ENCODE data around the gene MPZL2.

Gene MPZL2

DNA sequence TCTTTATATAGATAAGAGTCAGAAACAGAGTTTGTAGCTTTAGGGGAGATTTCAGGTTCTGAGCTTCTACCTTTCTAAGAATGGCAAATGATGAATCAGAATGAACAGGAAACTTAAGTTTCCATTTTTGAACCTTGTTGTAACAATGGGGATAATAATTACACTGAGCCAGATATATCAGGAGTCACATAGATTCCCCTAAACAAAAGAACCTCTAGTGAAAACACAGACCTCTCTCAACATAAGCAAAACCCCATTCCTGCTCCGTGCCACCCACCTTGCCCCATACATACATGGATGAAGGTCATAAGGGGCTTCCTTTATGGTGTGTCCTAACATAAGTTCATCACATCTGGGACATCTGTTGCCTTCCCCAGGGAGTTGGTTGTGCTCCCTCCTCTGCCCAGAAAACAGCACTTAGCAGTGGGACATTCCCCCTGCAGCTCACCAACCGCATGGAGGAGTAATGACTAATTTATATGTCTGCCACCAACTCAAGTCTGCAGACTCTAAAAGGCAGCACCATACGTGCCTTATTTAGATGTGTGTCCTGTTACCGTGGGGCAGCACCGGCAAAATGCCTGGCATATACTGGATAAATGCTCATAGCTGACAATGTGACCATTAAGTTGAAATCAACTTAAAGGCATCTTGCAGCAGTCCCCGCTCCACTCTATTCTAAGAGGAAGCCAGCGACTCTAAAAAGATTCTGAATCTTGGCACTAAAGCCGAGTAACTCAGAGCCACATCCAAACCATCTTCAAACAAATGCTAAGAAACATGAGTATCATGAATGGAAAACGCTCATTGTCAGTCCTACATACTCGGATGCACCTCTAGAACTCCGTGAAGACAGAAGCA, 47.2 kb downstream of the MPZL2 start:
- FAIRE-seq: no peak

DNA sequence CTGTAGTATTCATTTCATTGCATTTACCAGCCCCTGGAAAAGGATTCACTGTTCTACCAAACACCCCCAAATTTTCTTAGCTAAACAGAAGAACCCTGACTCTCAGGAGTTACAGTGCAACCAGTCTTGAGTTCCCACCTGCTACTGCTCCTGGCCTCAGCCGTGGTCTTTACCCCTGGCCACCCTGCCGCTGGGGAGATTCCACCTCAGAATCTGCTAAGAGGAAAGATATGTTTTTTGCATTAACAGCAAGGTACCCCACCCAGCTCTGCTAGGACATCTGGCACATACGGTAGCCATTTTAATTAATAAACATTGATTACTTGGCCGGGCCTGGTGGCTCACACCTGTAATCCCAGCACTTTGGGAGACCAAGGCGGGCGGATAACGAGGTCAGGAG, 48.3 kb downstream of the MPZL2 start:
- FAIRE-seq: no peak

DNA sequence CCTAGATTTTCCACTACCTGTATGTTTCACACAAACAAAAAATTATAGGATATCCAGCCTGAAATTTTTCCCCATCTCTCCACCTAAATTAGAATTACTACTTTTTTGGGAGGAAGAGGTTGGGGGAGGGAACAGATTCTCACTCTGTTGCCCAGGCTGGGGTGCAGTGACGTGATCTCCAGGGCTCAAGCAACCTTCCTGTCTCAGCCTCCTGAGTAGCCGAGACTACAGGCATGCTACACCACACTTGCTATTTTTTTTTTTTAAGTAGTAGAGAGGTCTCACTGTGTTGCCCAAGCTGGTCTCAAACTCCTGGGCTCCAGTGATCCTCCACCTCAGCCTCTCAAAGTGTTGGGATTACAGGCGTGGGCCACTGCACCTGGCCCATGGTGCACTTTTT, 48.8 kb downstream of the MPZL2 start:
- FAIRE-seq: no peak

DNA sequence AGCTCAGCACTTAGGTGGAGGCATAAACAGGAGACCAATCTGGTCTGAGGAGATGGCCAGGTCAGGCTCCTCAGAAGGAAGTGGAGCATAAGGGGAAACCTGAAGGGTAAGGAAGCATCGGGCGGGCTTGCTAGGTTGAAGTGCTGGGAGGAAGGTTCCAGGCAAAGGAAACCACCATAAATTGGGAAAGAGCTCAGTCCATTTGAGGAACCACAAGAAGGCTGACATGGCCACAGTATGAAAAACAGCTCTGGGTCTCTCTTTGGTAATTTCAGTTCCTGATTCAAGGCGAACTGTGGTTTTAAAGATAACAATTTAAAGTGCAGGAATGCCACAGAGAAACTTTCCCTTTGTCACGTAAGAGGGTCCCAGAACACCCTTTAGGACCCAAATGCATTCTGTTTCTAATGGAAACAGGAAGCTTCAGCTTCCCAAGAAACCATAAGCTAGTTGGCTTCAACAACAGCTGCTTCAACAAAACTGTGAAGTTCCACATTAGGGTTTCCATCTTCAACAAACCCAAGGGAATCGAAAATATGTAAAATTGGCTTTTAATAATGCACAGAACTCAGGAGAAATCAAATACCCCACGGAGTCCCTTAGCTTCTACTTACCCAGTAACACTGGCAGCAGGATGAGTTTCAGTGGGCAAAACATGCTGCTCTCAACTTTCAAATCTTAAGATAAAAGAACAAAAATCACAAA, 49.7 kb downstream of the MPZL2 start:
- no peak for FAIRE-seq

DNA sequence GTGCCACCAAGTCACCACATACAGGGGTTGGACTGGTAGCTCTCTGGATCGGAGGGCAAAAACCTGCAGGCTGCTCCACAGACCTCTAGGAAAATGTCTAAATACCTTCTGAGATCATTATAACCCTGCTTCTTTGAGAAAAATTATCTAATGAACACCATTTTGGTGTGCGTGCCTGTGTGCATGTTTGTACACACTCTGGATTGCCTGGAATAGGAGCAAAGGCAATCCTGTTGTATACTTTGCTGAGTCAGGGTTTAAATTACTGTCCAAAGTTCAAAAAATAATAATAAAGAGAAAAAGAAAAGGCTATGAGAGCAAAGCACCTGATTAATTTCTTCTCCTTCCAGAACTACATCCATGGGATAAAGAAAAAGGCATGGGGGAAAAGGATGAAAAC, 50.3 kb downstream of the MPZL2 start:
- no peak for FAIRE-seq

DNA sequence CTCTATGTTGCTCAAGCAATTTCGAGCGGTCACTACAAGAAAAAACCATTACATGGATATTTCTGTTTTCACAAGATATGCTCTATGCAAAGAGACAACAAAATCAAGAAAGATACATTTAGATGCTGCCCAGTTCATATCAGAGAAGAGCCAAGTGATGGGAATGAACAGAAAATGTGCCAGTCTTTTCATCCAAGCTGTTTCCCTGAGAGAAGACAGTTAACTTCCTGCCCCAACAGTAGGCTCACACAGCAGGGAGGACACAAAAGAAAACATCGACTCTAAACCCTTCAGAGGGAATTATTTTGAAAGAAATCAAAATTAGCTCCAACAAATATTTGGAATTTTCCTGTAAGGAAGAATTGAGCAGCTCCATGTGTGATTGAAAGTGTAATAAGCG, 50.9 kb downstream of the MPZL2 start:
- no peak for FAIRE-seq

DNA sequence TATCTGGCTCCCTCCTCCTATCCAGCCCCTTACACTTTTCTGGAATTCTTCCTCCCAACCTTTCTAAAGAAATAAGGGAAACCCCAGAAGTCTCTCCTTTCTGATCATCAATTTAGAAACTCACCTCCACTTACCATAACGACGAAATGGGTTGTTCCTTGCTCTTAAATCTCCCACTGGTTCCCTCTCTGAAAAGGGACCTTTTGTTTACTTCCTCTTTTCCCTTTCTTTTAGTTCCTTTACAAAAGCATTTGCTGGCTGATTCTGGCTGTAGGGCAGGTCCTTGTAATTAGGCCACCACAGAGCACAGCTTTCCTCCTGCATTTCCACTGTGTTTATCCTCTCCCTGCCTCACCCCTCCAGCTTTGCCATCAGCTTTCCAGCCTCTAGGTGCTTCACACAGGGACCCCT, 51.3 kb downstream of the MPZL2 start:
- FAIRE-seq: no peak

DNA sequence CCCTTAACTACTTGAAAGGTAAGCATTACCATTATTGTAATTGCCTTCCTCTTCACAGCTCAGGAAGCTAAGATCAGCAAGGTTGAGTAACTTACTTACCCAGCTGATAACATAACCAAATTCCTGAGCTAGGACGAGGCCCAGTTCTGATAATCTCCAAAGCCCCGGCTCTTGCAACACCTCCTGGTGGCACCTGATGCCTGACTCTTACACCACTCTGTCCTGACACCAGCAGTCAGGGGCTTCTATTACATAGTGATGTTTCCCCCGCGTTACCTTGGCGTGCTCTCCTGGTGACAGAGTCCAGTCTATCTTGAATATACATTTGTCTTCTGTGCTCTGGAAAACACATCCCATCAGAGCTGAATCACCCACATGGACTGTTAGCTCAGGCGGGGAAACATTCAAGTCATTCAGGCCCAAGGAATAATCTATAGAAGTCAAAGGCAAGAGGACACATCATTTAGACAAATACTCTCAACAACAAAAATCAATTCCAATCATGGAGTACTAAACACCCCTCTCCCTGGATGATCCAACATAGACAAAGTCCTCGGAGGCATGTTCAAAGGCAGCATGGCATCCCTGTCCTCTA, 51.9 kb downstream of the MPZL2 start:
- FAIRE-seq: no peak

DNA sequence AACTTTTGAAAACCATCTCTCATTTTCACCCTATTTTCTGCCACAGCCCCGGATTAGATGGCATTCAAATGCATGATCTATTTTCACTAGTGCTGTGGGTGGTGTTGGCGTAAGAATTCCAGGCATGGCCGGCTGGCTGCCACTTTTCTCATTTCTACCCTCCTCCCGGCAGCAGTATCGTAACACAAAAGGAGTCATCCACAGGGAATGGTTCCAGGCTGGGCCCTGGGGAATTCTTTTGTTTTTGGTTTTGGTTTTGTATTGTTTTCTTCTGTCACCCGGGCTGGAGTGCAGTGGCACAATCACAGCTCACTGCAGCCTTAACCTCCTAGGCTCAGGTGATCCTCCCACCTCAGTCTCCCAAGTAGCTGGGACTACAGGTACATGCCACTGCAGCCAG, 53.1 kb downstream of the MPZL2 start:
- no peak for FAIRE-seq

DNA sequence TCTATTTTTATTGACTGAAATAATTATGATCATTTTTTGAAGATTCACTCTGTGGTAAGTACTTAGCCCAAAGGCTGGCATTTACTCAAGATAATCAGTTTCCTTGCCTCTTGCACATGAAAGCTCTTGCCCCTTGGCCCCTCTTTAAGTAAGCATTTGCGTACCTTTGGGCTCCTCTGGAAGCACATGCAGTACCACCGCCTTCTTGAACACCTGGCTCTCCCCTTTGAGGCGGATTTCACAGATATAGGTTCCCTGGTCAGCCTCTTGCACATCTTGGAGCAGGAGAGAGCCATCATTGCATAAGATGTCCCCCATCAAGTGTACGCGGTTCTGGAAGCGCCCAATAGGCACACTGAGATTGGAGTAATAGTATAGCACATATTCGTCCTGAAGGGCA, 53.8 kb downstream of the MPZL2 start:
- FAIRE-seq: no peak

DNA sequence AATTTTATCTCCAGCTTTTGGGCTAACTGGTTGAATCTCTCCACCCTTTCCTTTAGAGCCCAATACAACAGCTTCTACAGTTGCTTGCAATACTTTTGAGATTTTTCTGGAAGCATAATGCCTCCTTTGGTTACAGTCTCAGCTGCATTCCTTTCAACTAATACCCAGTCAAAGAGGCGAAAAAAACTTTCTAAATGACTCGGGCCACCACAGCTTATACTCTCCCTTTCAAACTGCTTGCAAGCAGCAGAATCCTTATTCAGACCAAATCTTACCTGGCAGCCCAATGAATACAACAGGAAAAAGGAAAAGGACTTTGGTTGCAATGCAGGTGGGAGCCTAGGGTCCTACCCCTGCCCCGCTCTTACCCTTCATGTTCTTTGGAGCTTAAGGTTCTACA, 55.1 kb downstream of the MPZL2 start:
- FAIRE-seq: no peak

DNA sequence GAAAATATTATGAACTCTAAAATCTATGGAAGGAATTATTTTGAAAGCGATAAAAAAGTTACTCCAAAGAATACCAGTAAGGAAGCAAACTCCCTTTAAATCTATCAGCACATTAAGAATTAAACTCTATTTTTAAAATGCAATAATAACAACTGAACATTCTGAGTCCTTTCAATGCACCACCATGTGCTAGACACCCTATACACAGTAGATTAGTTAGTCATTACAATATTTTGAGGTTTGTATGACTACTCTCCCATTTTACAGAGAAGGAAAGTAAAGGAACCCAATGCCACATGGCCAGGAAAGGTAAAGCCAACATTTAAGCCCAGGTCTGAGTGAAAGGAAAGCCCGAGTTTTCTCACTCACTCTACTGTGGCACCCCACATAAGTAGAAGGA, 57.0 kb downstream of the MPZL2 start:
- FAIRE-seq: no peak

DNA sequence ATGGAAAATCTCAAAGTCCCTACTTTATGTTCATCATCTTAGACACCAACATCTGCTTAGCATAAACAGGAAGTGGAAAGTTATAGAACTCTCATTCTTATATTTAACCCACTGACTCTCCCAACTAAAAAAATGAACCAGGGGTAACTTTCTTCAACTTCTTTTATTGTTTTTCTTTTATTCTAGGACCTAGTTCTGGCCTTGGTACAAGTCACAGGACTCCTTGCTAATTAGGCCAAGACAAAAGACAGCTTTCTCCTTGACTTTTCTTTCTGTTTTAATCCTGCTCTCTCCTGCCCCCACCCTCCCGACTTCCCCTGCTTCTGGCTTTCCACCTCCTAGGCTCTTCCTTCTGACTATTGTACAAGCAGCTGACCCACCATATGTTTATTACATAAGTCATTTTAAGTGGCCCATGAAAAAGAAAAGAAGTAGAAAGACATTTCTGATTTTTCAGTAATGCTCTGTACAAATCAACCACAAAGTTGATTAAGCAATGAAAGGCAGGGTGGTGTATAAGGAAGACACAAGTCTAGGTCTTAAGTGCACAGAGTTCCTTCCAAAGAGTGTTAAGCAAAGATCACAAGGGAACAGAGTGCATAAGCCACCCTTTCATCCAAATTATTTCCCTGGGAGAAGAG, 57.6 kb downstream of the MPZL2 start:
- FAIRE-seq: no peak

DNA sequence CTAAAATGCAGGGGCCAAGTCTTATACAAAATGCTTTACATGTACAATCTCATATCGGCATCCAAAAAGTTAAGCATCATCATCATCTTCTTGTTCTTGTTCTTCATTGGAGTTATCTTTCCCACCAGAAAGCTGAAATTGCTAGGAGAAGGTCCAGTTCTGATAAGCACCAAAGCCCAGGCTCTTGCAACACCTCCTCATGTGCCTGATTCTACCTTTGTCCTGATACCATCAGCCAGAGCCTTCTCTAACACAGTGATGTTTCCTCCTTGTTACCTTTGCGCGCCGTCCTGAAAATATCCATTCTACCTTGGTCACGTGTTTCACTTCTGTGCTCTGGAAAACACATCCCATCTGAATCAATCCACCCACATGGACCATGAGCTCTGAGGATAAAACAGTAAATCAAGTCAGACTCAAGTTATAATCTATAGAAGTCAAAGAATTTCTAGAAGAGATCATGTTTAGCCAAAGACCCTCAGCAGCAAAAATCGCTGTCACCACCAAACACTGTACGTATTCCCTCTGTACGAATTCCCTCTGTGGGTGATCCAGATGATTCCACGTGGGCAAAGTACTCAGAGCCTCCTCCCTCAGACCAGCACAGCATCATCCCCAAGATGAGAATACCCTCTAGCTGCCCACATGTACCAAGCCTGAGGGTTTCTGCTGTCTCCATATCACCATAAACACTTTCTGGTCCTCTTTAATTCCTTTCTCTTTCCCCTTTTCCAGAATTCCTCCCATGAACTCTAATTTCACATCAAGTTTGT, 58.3 kb downstream of the MPZL2 start:
- FAIRE-seq: no peak

Measured in G401.6 (cell line).